Skin epidermis (tissue), 12 donors: ENCODE data around the gene TYK2.
"Not testable (repeated sequence)": the region's sequence is repeated elsewhere in the genome, so short reads cannot be mapped to it uniquely, and the experiment has no call there.

Source experiments
- H3K27ac ChIP-seq, 21 experiments: fragments of 200-600 bp; sonication (generic) in 11 of 21; one replicate each; pipeline ENCODE4 v1.5.0; 2020; ENCODE audit warnings: mild to moderate bottlenecking in 3 of 21, inconsistent platforms in 2 of 21, moderate library complexity in 2 of 21
- H3K4me3 ChIP-seq, 7 experiments: fragments of 200-600 bp; sonication (generic) in 2 of 7; one replicate each; pipeline ENCODE4 v1.5.0; 2020; ENCODE audit warnings: inconsistent platforms in 2 of 7, mild to moderate bottlenecking in 2 of 7, moderate library complexity in 1 of 7

The TYK2 gene

GRCh38 chr19:10411224-10411623, 30.9 kb upstream of the TYK2 start:
- peak overlapping the region in 2 of 21 experiments; percentile 83 to 84 for H3K27ac ChIP-seq
- not testable (repeated sequence) for H3K4me3 ChIP-seq

- Histone ChIP-seq H3K27ac (peak overlapping the region in 20 of 21 experiments; percentile 9 to 93 (median 50)), H3K4me3 (no peak overlapping the region)
Measured at GRCh38 chr19:10408511-10409283, 28.3 kb upstream of the TYK2 start.

GRCh38 chr19:10407096-10407495, 26.7 kb upstream of the TYK2 start:
- peak overlapping the region in 5 of 21 experiments; percentile 5 to 93 (median 34) for H3K27ac ChIP-seq
- H3K4me3 ChIP-seq, result no peak overlapping the region

GRCh38 chr19:10406191-10406590, 25.8 kb upstream of the TYK2 start:
- Histone ChIP-seq H3K27ac (peak overlapping the region in 10 of 21 experiments; percentile 5 to 93 (median 30)), H3K4me3 (no peak overlapping the region)

- H3K4me3 ChIP-seq, result peak overlapping the region; percentile 78 to 93 (median 81)
- peak overlapping the region in 19 of 21 experiments; percentile 1 to 93 (median 64) for H3K27ac ChIP-seq
Measured at GRCh38 chr19:10404888-10405820, 24.8 kb upstream of the TYK2 start.

GRCh38 chr19:10403137-10404021, 23.0 kb upstream of the TYK2 start, which contains the start of gene CDC37:
TSS of gene CDC37 (minus strand) at chr19:10403542. CDS start at chr19:10403479, 63 bp downstream.
- peak within 1 kb of the TSS; percentile 35 to 93 (median 84) for H3K27ac ChIP-seq
- H3K4me3 ChIP-seq, result peak within 1 kb of the TSS; percentile 78 to 93 (median 81)

DNA sequence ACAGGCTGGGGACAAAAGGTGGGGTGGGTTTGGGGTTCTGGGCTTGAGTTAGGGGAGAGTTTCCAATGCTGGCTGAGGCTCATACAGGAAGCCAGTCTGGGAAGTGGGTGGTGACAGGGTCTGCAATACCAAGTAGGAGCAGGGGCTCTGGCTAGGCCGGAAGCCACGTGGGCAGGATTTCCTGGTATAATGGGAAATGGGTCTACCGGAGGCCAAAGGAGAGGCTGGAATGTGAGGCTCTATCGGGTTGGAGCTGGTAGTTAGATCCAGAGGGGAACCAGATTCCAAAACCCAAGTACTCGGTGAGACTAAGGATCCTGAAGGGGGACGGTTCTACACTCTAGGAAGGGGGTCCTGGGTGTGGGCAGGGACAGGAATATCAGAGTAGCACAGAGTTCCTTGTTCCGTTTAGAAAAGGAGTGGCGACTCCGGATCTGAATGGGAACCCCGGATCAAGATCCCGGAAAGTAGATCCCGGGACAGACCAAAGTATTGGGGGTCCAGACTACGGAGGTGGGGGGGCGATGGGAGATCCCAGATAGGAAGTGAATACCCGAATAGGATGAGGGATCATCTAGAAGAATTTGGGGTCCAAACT, 22.2 kb upstream of the TYK2 start:
- Histone ChIP-seq H3K27ac (peak overlapping the region in 20 of 21 experiments; percentile 35 to 93 (median 84)), H3K4me3 (peak overlapping the region; percentile 78 to 93 (median 81))

DNA sequence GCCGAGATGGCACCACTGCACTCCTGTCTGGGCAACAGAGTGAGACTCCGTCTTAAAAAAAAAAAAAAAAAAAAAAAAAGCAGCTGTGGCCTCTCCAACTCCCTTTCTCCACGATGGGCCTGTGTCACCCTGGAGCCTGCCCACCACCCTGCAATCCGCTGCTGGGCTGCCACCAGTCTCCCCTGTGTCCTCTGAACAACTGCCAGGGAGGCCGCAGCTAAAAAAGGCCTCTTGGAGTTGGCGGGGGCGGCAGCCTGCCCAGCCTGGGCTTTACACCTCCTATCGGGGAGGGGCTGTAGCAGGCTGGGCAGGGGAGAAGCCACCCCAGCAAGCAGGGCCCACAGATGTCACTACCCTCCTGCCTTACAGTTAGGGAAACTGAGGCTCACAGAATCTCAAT, 19.5 kb upstream of the TYK2 start:
- Histone ChIP-seq H3K4me3 (no peak overlapping the region), H3K27ac (no peak overlapping the region)

- H3K27ac ChIP-seq, H3K4me3 ChIP-seq: not testable (repeated sequence)
Measured at GRCh38 chr19:10399340-10399739, 19.0 kb upstream of the TYK2 start.

DNA sequence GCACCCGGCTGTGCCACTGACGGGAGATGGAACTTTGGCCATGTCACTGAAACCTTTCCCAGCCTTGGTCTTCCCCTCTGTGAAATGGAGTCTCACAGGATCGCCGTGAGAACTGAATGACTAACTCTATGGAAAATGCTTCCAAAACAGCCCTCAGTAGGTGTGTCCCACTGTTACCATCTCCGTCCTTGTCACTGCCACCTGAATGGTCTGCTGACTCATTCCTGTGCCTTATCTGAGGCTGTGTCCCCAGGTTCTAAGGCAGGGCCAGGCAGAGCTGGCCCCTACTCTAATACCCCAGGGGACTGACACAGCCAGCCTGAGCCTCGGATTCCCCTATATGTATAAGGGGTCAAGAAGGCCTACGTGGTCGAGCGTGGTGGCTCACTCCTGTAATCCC, 18.4 kb upstream of the TYK2 start:
- Histone ChIP-seq H3K4me3 (no peak overlapping the region), H3K27ac (no peak overlapping the region)

- H3K27ac ChIP-seq, result no peak overlapping the region
- no peak overlapping the region for H3K4me3 ChIP-seq
Measured at GRCh38 chr19:10395917-10396316, 15.5 kb upstream of the TYK2 start.

GRCh38 chr19:10395436-10395835, 15.1 kb upstream of the TYK2 start:
- H3K27ac ChIP-seq, result no peak overlapping the region

DNA sequence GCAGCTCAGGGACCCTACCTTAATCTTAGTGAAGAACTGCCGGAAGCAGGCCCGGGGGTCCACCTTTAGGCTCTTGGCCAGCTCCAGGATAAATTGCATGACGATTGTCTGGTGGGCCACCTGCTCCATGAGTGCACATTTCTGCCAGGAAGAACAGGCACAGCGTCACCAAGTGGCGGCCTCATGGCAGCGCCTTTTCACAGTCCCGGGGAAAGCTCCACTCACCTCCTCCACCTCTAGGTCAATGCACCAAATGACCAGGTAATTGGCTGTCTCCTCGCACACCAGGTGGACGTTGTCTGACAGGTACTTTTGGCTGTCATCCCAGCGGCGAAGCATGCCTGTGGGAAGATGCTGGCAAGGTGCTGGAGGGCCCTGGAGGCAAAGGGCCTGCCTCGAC, 14.6 kb upstream of the TYK2 start:
- Histone ChIP-seq H3K4me3 (no peak overlapping the region), H3K27ac (no peak overlapping the region)

More at GRCh38 chr19:10395436-10395835, 15.1 kb upstream of the TYK2 start:
- H3K4me3 ChIP-seq, result no peak overlapping the region

GRCh38 chr19:10393137-10393536, 12.8 kb upstream of the TYK2 start:
- Histone ChIP-seq H3K27ac (no peak overlapping the region), H3K4me3 (no peak overlapping the region)

GRCh38 chr19:10392120-10392519, 11.7 kb upstream of the TYK2 start:
- Histone ChIP-seq H3K4me3 (no peak overlapping the region), H3K27ac (no peak overlapping the region)

GRCh38 chr19:10390652-10391286, 10.4 kb upstream of the TYK2 start:
- Histone ChIP-seq H3K4me3 (no peak overlapping the region), H3K27ac (no peak overlapping the region)

DNA sequence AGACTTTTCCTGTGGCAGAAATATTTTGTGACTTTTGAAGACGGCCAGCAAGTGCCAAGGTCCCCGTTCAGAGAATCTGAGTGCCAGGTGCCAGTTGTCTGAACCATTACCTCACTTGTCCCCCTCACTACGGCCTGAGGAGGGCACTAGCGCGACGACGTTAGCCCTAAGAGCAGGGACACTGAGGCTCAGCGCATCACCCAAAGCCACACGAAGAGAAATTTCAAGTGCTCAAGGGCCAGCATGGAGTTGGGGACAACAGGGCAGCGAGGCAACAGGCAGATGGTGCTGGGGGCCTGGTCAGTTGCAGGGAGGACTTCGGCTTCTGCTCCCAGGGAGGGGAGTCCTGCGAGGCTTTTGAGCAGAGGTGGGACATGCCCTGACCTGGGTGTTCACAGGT, 9.5 kb upstream of the TYK2 start:
- H3K4me3 ChIP-seq, result no peak overlapping the region
- H3K27ac ChIP-seq, result peak overlapping the region in 1 of 21 experiments; percentile 34

DNA sequence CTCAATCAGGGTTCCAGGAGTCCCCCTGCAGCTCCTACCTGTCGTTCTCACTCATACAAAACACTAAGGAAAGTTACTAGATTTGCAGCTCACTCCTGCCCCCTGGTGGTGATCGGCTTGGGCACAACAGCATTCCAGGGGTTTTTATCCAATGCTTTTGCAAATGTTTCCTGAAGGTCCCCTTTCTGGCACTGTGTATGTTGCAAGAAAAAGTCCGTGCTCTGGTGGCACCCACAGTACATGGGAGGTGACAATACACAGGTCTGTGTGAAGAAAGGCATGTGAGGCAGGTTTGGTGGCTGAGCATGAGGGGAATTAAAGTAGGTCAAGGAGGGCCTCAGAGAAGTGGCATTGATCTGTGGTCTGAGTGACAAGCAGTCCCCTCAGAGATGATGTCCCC, 8.6 kb upstream of the TYK2 start:
- H3K4me3 ChIP-seq, result no peak overlapping the region
- H3K27ac ChIP-seq, result no peak overlapping the region

DNA sequence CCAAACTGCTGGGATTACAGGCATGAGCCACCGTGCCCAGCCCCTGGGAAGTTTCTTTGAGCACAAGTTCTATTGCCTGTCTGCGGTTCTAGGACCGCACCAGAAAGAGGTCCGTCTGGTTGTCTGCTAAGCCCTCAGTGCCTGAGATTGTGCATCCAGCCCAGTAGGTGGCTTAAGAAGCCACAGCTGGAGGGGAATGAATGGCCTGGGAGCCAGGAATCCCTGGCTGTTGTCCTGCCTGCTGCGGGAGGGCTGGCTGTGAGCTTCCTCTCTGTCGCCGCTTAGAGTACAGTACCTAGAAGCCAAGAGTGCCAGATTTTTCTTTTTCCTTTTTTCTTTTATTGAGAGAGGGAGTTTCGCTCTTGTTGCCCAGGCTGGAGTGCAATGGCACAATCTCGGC, 4.2 kb upstream of the TYK2 start:
- H3K27ac ChIP-seq, result no peak overlapping the region

More for the DNA sequence above, 4.2 kb upstream of the TYK2 start:
- no peak overlapping the region for H3K4me3 ChIP-seq
